Naive thymus-derived CD8-positive, alpha-beta T cell (primary cell): ENCODE data around the gene TTLL3. TPM values are rescaled to one million over a fixed set of nuclear protein-coding genes. Genes with fewer than 3 reads are reported as not detected.

Experiments
- ATAC-seq, 2 donors: fragments of 150-1000 bp; cut with Tn5 transposase in 1 of 2; sonication (Bioruptor Pico), chemical (Tn5 transposase) in 1 of 2; 1 replicate in 1 of 2; 2 replicates in 1 of 2; pipeline ENCODE4 v1.10.0; 2021; ENCODE audit warnings: mild to moderate bottlenecking in 2 of 2, moderate library complexity in 2 of 2
- POLR2A ChIA-PET: fragments of 350-600 bp; sonication (Branson Sonifier 250); formaldehyde crosslinking; loops from one replicate; lab custom pipeline; 2021; ENCODE audit warnings: antibody characterized with exemption; lab: Charles Lee
- DNase-seq, 10 donors: peaks; one replicate each; pipeline versions ENCODE4 v3.0.0 to v3.0.0-alpha.2; 2020 to 2022
- H3K27ac Mint-ChIP-seq, 10 donors: one replicate each; pipeline ENCODE4 v1.8.0; 2020 to 2022; ENCODE audit warnings: mild to moderate bottlenecking in 10 of 10, mixed read lengths in 10 of 10, moderate library complexity in 4 of 10, inconsistent platforms in 1 of 10
- H3K27me3 Mint-ChIP-seq, 5 donors: one replicate each; pipeline ENCODE4 v1.8.0; 2021 to 2022; ENCODE audit warnings: mixed read lengths in 5 of 5
- H3K36me3 Mint-ChIP-seq, 3 donors: one replicate each; pipeline ENCODE4 v1.8.0; 2020 to 2022; ENCODE audit warnings: mixed read lengths in 3 of 3, mild to moderate bottlenecking in 2 of 3, inconsistent platforms in 1 of 3
- H3K4me1 Mint-ChIP-seq, 4 donors: one replicate each; pipeline ENCODE4 v1.8.0; 2021 to 2022; ENCODE audit warnings: mixed read lengths in 4 of 4
- H3K4me3 Mint-ChIP-seq, 10 donors: one replicate each; pipeline ENCODE4 v1.8.0; 2020 to 2022; ENCODE audit warnings: mild to moderate bottlenecking in 10 of 10, mixed read lengths in 10 of 10, moderate library complexity in 6 of 10, inconsistent platforms in 1 of 10
- H3K9me3 Mint-ChIP-seq, 9 donors: one replicate each; pipeline ENCODE4 v1.8.0; 2020 to 2022; ENCODE audit warnings: mixed read lengths in 9 of 9, mild to moderate bottlenecking in 3 of 9, inconsistent platforms in 1 of 9, moderate library complexity in 1 of 9
- polyA plus RNA-seq, 3 donors: library from polyadenylated mRNA; unstranded; fragments of 300-500 nt; fragmentation: Illumina TruSeq; gene quantifications; one replicate each; pipeline ENCODE4 v1.2.3, GENCODE V29; 2021
- total RNA-seq, 8 experiments: library from RNA in 2 of 8; stranded (reverse) in 2 of 8; gene quantifications; one replicate each; pipeline ENCODE4 v1.2.3 and lab custom pipeline; 2021 to 2026

The TTLL3 gene
- total and polyA plus RNA-seq, 5 experiments from 2014 or later, result 1.3 to 65.6 (median 2.5) TPM

DNA sequence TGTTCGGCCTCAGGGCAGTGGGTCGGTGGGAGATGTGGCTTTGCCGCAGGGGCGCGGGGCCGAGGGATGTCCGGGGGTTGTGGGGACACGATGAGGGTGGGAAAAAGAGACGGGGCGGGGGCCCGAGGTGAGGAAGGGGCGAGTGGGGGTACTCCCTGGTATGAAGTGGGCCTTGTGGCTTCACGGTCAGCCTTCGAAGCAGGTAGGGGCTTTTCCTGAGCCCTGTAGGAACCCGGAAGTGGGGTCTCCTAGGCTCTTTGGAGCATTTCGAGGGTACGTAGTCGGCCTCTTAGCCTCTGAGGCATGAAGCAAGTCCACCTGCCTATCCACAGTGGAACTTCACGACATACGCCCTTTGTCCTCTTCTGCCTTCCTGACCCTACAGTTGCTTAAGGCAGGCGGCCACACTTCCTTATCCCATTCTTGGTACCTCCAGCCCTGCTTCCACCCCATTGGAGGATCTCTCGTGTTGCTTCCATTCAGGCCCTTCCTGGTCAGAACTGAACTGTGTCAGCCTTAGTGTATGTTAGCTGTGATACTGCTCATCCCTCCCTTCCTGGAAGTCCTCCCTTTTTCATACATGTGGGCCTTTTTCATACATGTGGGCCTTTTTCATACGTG lies 16.8 kb upstream of the TTLL3 start:
- POLR2A ChIA-PET, result interaction anchor here (0.6 to 3.5 kb wide), 30 partner anchors 8 to 1850 kb away, joined by 3 to 47 read pairs (median 4); partner anchors contain the start of genes BRPF1, CRELD1, EMC3 and FANCD2
- Mint-ChIP-seq H3K4me3 (peak overlapping the region; percentile 91 to 100 (median 96)), H3K4me1 (peaks cover 36 to 77% (median 76%) of the 10 kb centered on the region in 4 donors), H3K9me3 (no peaks in the 10 kb centered on the region), H3K27me3 (no peaks in the 10 kb centered on the region), H3K36me3 (peaks cover 7 to 60% (median 18%) of the 10 kb centered on the region in 3 donors), H3K27ac (peak overlapping the region; percentile 95 to 100 (median 99))
- DNase-seq (peak in 2 of 10 donors; percentile 28 to 31), ATAC-seq (peak in 1 of 2 donors; percentile 4)

DNA sequence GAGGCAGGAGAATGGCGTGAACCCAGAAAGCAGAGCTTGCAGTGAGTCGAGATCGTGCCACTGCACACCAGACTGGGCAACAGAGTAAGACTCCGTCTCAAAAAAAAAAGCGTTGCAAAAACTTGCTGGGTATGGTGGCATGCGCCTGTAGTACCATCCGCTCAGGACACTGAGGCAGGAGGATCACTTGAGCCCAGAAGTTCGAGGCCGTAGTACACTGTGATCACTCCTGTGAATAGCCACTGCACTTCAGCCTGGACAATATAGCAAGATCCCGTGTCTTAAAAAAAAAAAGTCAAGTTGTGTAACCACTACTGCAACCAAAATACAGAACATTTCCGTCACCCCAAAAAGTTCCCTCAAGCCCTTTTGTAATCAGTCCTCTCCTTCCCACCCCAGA lies 15.7 kb upstream of the TTLL3 start:
- ATAC-seq (no peak), DNase-seq (no peak)
- H3K9me3 Mint-ChIP-seq, result no peaks in the 10 kb centered on the region
- peaks cover 33 to 77% (median 71%) of the 10 kb centered on the region in 4 donors for H3K4me1 Mint-ChIP-seq
- peaks cover 7 to 61% (median 15%) of the 10 kb centered on the region in 3 donors for H3K36me3 Mint-ChIP-seq
- H3K27ac Mint-ChIP-seq, result peak overlapping the region; percentile 1 to 100 (median 88)
- no peaks in the 10 kb centered on the region for H3K27me3 Mint-ChIP-seq
- H3K4me3 Mint-ChIP-seq, result peak overlapping the region; percentile 91 to 100 (median 96)
- POLR2A ChIA-PET, result interaction anchor here (0.8 kb wide), 1 partner anchor 13 kb away, joined by 3 read pairs; no protein-coding TSS in a partner anchor

DNA sequence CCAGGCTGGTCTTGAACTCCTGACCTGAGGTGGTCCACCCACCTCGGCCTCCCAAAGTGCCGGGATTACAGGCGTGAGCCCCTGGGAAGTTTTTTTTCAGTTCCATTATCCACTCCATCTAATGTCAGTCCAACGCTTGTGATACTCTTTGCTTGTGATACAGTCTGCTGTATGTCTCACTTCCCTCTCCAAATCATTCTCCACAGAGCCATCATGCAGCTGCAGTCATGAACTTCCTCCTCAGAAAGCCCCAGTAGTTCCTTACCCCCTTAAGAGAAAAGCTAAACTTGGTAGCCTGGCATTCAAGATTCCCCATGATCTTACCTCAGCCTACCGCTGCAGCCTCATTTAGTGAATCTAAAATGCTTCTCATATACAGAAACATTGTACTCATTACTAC lies 14.9 kb upstream of the TTLL3 start:
- H3K4me1 Mint-ChIP-seq, result peaks cover 33 to 77% (median 69%) of the 10 kb centered on the region in 4 donors
- ATAC-seq, result no peak
- H3K4me3 Mint-ChIP-seq, result peak overlapping the region; percentile 49 to 96 (median 74)
- H3K9me3 Mint-ChIP-seq, result no peaks in the 10 kb centered on the region
- peaks cover 2 to 61% (median 14%) of the 10 kb centered on the region in 3 donors for H3K36me3 Mint-ChIP-seq
- no peak for DNase-seq
- POLR2A ChIA-PET, result interaction anchor here (1.0 to 1.4 kb wide), 2 partner anchors 13 to 138 kb away, joined by 4 to 5 read pairs; partner anchors contain the start of gene CRELD1
- H3K27me3 Mint-ChIP-seq, result no peaks in the 10 kb centered on the region
- H3K27ac Mint-ChIP-seq, result peak overlapping the region in 9 of 10 donors; percentile 22 to 100 (median 90)

DNA sequence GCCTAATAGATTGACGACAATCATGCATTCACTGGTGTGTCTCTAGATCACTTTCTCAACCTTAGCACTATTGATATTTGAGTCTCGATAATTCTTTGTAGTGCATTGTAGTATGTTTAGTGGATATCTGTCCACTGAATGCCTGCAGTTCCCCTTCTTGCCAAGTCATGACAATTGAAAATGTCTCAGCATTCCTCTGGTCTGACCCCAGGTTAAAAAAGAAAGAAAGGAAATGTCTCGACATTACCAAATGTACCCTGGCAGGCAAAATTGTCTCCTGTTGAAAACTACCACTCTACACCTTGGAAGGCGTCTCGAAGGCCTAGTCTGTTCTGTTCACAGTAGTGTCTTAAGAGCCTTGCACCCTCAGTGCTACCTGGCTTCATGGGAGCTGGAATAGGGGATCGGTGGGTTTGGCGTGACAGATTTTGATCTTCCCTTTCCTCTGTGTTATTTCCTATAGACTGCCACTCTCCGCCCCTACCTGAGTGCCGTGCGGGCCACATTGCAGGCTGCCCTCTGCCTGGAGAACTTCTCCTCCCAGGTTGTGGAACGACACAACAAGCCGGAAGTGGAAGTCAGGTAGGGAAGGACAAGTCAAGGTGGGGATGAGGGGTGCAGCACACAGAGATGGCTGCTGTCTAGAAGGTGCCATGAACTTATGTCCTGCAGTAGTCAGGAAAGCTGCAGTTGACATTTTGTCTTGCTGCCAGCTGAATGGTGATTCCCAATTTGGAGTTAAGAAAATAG lies 12.7 kb upstream of the TTLL3 start:
- POLR2A ChIA-PET, result interaction anchor here (0.6 to 0.7 kb wide), 3 partner anchors 11 to 68 kb away, joined by 3 to 6 read pairs (median 3); no protein-coding TSS in a partner anchor
- no peak for DNase-seq
- ATAC-seq, result no peak
- H3K4me1 Mint-ChIP-seq, result peaks cover 23 to 59% (median 49%) of the 10 kb centered on the region in 4 donors
- H3K27me3 Mint-ChIP-seq, result no peaks in the 10 kb centered on the region
- H3K4me3 Mint-ChIP-seq, result peak overlapping the region in 2 of 10 donors; percentile 3 to 36
- H3K36me3 Mint-ChIP-seq, result peaks cover 0 to 78% (median 15%) of the 10 kb centered on the region in 3 donors
- no peaks in the 10 kb centered on the region for H3K9me3 Mint-ChIP-seq
- peak overlapping the region in 7 of 10 donors; percentile 27 to 65 (median 51) for H3K27ac Mint-ChIP-seq

DNA sequence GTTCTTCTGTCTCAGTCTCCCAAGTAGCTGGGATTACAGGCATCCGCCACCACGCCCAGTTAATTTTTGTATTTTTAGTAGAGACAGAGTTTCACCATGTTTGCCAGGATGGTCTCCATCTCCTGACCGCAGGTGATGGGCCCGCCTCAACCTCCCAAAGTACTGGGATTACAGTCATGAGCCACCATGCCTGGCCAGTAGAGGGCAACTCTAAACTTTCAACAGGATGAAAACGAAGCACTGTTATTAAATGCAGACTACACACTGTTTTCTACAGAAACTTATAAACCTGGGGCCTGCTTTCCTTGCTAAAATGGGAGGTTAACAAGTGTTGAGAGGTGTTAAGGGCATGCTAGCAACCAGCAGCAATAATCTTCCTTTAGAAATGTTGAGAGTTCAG lies 9.5 kb upstream of the TTLL3 start:
- peak overlapping the region in 1 of 10 donors; percentile 33 for H3K27ac Mint-ChIP-seq
- no peaks in the 10 kb centered on the region for H3K27me3 Mint-ChIP-seq
- POLR2A ChIA-PET, result no interaction called here
- H3K36me3 Mint-ChIP-seq, result peaks cover 0 to 93% (median 25%) of the 10 kb centered on the region in 3 donors
- H3K4me3 Mint-ChIP-seq, result no peak overlapping the region
- ATAC-seq, result no peak
- no peak for DNase-seq
- H3K4me1 Mint-ChIP-seq, result peaks cover 14 to 47% (median 34%) of the 10 kb centered on the region in 4 donors
- no peaks in the 10 kb centered on the region for H3K9me3 Mint-ChIP-seq

DNA sequence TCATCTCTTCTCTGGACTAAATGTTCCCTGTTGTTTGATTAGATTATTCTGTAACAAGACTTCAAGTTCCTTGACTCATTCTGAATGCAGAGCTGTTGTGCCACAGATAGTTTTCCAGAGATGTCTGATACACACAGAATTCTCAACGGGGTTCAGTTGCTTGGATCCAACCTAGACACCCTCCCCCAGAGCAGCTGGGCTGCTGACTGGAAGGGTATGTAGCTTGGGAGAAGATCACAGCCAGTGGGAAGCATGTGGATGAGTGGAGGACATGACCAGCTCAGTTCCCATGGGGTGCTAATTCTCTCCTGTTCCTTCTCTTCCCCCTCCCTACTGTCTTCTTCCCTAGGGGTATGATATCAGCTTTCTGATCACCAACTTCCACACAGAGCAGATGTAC lies 6.6 kb upstream of the TTLL3 start:
- Mint-ChIP-seq H3K9me3 (no peaks in the 10 kb centered on the region), H3K36me3 (peaks cover 0 to 87% (median 24%) of the 10 kb centered on the region in 3 donors), H3K27ac (peak overlapping the region in 5 of 10 donors; percentile 12 to 79 (median 54)), H3K4me3 (no peak overlapping the region), H3K4me1 (peaks cover 13 to 28% (median 23%) of the 10 kb centered on the region in 4 donors), H3K27me3 (no peaks in the 10 kb centered on the region)
- DNase-seq (no peak), ATAC-seq (no peak)
- POLR2A ChIA-PET, result interaction anchor here (1.9 kb wide), 1 partner anchor 11 kb away, joined by 7 read pairs; the partner anchor contains the start of genes ARPC4 and TADA3

DNA sequence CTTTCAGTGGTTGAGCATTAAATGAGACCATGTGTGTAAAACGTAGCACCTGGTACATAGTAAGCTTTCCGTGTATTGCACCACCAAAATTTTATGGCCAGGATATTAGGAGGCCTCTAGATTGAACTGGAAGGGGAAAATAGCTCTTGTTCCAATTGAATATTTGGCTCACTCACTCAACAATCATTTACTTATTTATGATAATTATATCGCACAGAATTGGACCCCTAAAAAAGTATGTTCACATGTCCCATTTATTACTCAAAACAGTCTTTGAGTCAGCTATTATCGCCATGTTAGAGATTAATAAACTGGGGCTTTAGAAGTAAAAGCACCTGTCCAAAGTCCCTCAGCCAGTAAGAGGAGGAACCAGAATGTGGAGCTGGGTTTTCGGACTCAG lies 5.1 kb upstream of the TTLL3 start:
- Mint-ChIP-seq H3K4me3 (no peak overlapping the region), H3K36me3 (peaks cover 0 to 77% (median 23%) of the 10 kb centered on the region in 3 donors), H3K27me3 (no peaks in the 10 kb centered on the region), H3K27ac (peak overlapping the region in 2 of 10 donors; percentile 20 to 31), H3K9me3 (no peaks in the 10 kb centered on the region), H3K4me1 (peaks cover 22 to 40% (median 30%) of the 10 kb centered on the region in 4 donors)
- DNase-seq, result no peak
- POLR2A ChIA-PET, result interaction anchor here (0.5 to 1.3 kb wide), 3 partner anchors 12 to 36 kb away, joined by 4 to 7 read pairs (median 6); partner anchors contain the start of genes ARPC4, CAMK1 and TADA3
- no peak for ATAC-seq

DNA sequence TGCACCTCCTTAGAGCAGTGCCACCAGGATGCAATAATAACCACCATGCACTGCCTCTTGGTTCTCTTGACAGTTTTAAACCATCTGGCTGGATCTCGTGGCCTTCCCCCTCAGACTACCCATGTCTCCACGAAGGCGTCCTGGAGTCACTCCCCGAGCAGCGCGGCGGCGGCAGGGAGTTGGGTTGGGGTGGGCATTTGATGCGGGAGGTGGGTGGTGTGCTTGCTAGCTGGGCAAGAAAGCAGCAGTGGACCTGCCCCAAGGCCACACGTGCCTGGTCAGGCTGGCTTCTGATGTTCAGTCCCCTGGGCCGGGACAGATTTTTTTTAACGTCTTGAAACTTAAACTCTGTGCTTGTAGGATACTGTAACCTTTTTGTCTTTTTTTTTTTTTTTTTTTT lies 3.9 kb upstream of the TTLL3 start:
- H3K9me3 Mint-ChIP-seq, result no peaks in the 10 kb centered on the region
- H3K27ac Mint-ChIP-seq, result peak overlapping the region in 3 of 10 donors; percentile 17 to 48 (median 34)
- ATAC-seq (no peak), DNase-seq (no peak)
- H3K4me1 Mint-ChIP-seq, result peaks cover 27 to 50% (median 38%) of the 10 kb centered on the region in 4 donors
- H3K27me3 Mint-ChIP-seq, result no peaks in the 10 kb centered on the region
- H3K36me3 Mint-ChIP-seq, result peaks cover 0 to 66% (median 21%) of the 10 kb centered on the region in 3 donors
- H3K4me3 Mint-ChIP-seq, result no peak overlapping the region
- POLR2A ChIA-PET, result interaction anchor here (1.3 kb wide), 1 partner anchor 13 kb away, joined by 6 read pairs; the partner anchor contains the start of genes ARPC4 and TADA3

DNA sequence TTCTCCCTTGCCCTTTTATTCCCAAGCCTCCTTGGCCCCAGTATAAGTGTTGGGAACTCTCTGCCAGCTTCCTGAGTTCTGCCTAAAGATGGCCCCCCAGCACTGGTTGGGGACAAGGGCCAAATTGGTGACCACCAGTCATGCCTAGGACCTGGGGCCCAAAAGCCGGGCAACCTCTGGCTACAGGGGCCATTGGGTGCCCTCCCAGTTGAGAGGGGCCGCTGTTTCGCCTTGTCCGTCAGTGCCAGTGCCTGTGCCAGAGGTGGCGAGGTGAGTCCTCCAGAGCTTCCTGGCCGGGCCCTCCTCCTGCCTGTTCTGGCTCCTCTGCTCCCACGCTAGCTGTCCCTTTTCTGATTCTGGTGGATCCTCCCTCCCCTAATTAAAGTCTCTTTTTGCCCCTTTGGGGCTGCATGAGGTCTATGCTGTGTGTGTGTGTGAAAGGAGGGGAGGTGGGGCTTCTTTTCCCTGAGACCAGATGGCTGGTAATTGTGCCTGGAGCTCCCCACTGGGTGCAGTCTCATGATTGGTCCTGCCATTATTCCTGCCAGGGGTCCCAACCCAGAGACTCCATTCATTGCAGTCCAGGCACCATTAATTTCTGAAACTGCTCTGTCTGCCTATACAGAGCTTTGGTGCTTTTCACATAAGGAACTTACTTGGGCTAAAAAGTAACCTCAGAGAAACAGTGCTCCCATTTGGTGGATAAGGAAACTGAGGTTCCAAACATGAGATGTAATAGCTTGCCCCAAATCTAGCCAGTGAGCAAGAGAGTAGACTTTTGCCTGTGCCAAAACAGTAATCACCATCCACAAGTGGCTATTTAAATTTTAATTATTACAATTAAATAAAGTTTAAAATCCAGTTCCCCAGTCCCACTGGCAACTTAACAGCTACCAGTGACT lies 3.1 kb upstream of the TTLL3 start:
- Mint-ChIP-seq H3K9me3 (no peaks in the 10 kb centered on the region), H3K36me3 (peaks cover 0 to 58% (median 18%) of the 10 kb centered on the region in 3 donors), H3K27ac (peak overlapping the region in 4 of 10 donors; percentile 34 to 92 (median 44)), H3K4me3 (no peak overlapping the region), H3K4me1 (peaks cover 33 to 58% (median 43%) of the 10 kb centered on the region in 4 donors), H3K27me3 (no peaks in the 10 kb centered on the region)
- ATAC-seq (no peak), DNase-seq (no peak)
- POLR2A ChIA-PET, result interaction anchor here (0.9 to 1.2 kb wide), 3 partner anchors 13 to 75 kb away, joined by 3 read pairs; partner anchors contain the start of genes ARPC4, BRPF1 and TADA3

DNA sequence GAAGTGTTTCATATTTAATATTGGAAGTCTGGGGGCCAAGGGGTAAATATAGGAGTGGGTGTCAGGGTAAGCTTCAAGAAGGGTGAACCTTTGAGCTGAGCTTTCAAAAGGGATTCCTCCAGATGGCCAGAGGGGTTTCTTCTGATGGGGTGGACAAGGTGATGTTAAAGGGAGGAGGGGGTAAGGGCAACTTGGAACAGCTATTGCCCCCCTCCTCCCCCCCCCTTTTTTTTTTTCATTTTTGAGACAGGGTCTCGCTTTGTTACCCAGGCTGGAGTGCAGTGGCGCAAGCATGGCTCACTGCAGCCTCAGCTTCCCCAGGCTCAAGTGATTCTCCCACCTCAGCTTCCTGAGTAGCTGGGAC lies 2.1 kb upstream of the TTLL3 start:
- POLR2A ChIA-PET, result interaction anchor here (0.5 to 2.7 kb wide), 9 partner anchors 10 to 513 kb away, joined by 3 to 23 read pairs (median 5); partner anchors contain the start of genes ARPC4, BRPF1, JAGN1 and SEC13
- peaks cover 33 to 58% (median 43%) of the 10 kb centered on the region in 4 donors for H3K4me1 Mint-ChIP-seq
- no peak for DNase-seq
- peak overlapping the region; percentile 92 to 99 (median 96) for H3K27ac Mint-ChIP-seq
- H3K27me3 Mint-ChIP-seq, result no peaks in the 10 kb centered on the region
- no peak for ATAC-seq
- peak overlapping the region in 4 of 10 donors; percentile 52 to 93 (median 92) for H3K4me3 Mint-ChIP-seq
- no peaks in the 10 kb centered on the region for H3K9me3 Mint-ChIP-seq
- peaks cover 0 to 48% (median 19%) of the 10 kb centered on the region in 3 donors for H3K36me3 Mint-ChIP-seq

DNA sequence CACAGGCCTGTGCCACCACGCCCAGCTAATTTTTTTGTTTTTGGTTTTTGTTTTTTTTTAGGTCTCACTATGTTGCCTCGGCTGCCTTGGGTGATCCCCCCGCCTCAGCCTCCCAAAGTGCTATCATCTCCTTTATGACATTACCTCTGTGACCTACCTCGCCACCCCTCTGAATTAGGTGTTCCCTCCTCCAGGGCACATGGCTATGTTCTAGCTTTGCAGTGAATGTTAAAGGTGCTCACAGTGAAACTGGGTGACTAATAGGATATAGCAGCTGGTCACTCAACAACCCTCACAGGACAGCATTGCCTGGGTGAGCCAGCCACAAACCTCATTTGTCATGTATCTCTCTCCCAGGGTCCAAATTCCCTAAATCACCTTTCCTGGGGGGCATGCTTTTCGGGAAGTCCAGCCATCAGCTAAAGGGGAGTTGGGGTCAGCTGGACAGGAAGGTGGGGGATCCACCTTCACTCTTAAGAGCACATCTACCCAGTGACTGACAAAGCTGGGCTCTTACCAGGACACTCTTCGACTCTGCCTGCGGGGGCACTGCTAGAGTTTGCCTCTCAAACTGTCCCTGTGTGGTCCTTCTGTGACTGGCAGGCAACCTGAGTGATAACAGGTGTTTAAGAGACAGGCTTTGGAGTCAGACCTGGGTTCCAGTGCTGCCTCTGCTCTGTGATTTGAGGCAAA lies 1.6 kb upstream of the TTLL3 start:
- Mint-ChIP-seq H3K4me3 (peak overlapping the region; percentile 26 to 93 (median 91)), H3K27me3 (no peaks in the 10 kb centered on the region), H3K4me1 (peaks cover 33 to 53% (median 40%) of the 10 kb centered on the region in 4 donors), H3K9me3 (no peaks in the 10 kb centered on the region), H3K27ac (peak overlapping the region; percentile 92 to 99 (median 96)), H3K36me3 (peaks cover 0 to 43% (median 15%) of the 10 kb centered on the region in 3 donors)
- POLR2A ChIA-PET, result interaction anchor here (0.5 to 2.7 kb wide), 11 partner anchors 11 to 512 kb away, joined by 3 to 23 read pairs (median 5); partner anchors contain the start of genes ARPC4, BRPF1, JAGN1 and SEC13
- DNase-seq (peak in 9 of 10 donors; percentile 17 to 70 (median 46)), ATAC-seq (peak; percentile 56 to 81)
